AG04449 (cell line): ENCODE measurements around the gene ADAMTSL4.

Experiments
- CTCF ChIA-PET: fragments of 350-600 bp; formaldehyde crosslinking; extraction: SDS; loops from one replicate; lab custom pipeline; 2021; ENCODE audit warnings: antibody characterized with exemption; lab: Yijun Ruan, JAX
- POLR2A ChIA-PET: fragments of 400-600, 350-600 bp; formaldehyde crosslinking; extraction: SDS; loops from one replicate; lab custom pipeline; 2020; ENCODE audit warnings: antibody characterized with exemption, inconsistent platforms; lab: Yijun Ruan, JAX
- DNase-seq: peaks from one replicate; pipeline ENCODE4 v3.0.0-alpha.2; 2010; ENCODE audit warnings: low read depth, low spot score
- H3K4me3 ChIP-seq: 2 replicates; pipeline ENCODE4 v1.5.1; 2011; ENCODE audit warnings: low read depth, mild to moderate bottlenecking, control low read depth, low read length
- TF ChIP-seq, protein P1 (sequence below): IDR thresholded peaks from one replicate; pipeline ENCODE4 v1.5.1; 2011; ENCODE audit warnings: mild to moderate bottlenecking, moderate library complexity, low read length, control low read depth, inconsistent platforms; ENCODE audit not compliant: insufficient read depth; ENCODE audit errors: missing control alignments

Gene ADAMTSL4

GRCh38 chr1:150536836-150537731 is 12.1 kb upstream of the ADAMTSL4 start:
- POLR2A ChIA-PET, result interaction anchor here (0.8 to 1.4 kb wide), 5 partner anchors 14 to 29 kb away, joined by 3 read pairs; partner anchors contain the start of genes ECM1 and FALEC
- CTCF ChIA-PET, result interaction anchor here (0.9 to 12.9 kb wide), 7 partner anchors 9 to 282 kb away, joined by 3 to 160 read pairs (median 19); partner anchors contain the start of genes ADAMTSL4, ECM1 and FALEC
- TF ChIP-seq, protein P1, sequence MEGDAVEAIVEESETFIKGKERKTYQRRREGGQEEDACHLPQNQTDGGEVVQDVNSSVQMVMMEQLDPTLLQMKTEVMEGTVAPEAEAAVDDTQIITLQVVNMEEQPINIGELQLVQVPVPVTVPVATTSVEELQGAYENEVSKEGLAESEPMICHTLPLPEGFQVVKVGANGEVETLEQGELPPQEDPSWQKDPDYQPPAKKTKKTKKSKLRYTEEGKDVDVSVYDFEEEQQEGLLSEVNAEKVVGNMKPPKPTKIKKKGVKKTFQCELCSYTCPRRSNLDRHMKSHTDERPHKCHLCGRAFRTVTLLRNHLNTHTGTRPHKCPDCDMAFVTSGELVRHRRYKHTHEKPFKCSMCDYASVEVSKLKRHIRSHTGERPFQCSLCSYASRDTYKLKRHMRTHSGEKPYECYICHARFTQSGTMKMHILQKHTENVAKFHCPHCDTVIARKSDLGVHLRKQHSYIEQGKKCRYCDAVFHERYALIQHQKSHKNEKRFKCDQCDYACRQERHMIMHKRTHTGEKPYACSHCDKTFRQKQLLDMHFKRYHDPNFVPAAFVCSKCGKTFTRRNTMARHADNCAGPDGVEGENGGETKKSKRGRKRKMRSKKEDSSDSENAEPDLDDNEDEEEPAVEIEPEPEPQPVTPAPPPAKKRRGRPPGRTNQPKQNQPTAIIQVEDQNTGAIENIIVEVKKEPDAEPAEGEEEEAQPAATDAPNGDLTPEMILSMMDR, result no peak
- H3K4me3 ChIP-seq, result no peak overlapping the region
- no peak for DNase-seq

DNA sequence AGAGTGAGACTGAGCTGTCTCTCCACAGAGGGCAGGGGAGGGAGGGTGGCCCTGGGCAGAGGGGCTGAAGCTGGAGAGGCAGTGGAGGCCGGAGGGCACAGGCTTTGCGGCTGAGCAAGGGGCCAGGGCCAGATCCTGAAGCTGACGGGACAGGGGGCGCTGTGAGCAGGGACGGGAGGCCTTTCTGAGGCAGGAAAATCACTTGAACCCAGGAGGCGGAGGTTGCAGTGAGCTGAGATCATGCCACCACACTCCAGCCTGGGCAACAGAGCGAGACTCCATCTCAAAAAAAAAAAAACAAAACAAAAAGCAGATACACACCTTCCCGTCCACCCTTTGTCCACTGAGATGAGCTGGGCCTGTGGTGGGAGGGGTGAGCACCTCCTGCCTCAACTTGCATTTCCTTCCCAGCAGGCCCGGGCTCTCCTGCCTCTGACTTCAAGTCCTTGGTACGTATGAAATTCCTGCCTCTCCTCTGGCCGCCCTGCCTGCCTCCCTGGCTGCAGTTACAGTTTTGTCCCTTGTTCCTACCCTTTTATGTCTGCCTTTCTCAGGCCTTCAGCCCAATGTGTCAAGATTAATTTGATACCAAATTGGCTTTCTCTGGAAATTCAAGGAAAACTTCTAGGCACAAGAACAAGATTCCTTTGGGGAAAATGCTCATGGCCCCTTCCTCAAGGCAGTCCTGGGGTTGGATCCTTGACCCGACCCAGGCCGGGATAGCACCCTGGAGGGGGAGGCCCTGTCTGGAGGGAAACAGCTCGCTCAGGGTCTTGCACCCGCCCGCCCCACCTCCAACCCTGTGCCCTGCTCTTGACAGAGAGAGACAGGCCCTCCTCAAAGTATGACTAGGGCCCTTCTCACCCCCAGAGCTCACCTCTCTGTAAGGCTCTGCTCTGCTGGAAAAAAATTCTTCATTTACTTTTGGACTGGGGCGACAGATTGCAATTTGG is 11.2 kb upstream of the ADAMTSL4 start:
- CTCF ChIA-PET, result interaction anchor here (0.8 to 12.9 kb wide), 6 partner anchors 10 to 283 kb away, joined by 3 to 160 read pairs (median 34); partner anchors contain the start of genes ADAMTSL4 and FALEC
- DNase-seq, result no peak
- POLR2A ChIA-PET, result interaction anchor here (1.0 to 1.4 kb wide), 3 partner anchors 13 to 24 kb away, joined by 3 read pairs; partner anchors contain the start of gene FALEC
- TF ChIP-seq, protein P1, result no peak
- no peak overlapping the region for H3K4me3 ChIP-seq

- ChIA-PET POLR2A (no interaction called here), CTCF (interaction anchor here (0.9 to 13.4 kb wide), 4 partner anchors 9 to 289 kb away, joined by 3 to 133 read pairs (median 12); no protein-coding TSS in a partner anchor)
- no peak for DNase-seq
- TF ChIP-seq, protein P1, result no peak
- no peak overlapping the region for H3K4me3 ChIP-seq
Observed at GRCh38 chr1:150543500-150544143, 5.6 kb upstream of the ADAMTSL4 start.

- CTCF ChIA-PET, result interaction anchor here (0.9 to 13.4 kb wide), 4 partner anchors 9 to 289 kb away, joined by 3 to 133 read pairs (median 12); no protein-coding TSS in a partner anchor
- TF ChIP-seq, protein P1, result no peak
- POLR2A ChIA-PET, result interaction anchor here (1.1 kb wide), 1 partner anchor 16 kb away, joined by 4 read pairs; no protein-coding TSS in a partner anchor
- no peak overlapping the region for H3K4me3 ChIP-seq
- DNase-seq, result no peak
Observed at GRCh38 chr1:150544204-150544603, 5.0 kb upstream of the ADAMTSL4 start.

DNA sequence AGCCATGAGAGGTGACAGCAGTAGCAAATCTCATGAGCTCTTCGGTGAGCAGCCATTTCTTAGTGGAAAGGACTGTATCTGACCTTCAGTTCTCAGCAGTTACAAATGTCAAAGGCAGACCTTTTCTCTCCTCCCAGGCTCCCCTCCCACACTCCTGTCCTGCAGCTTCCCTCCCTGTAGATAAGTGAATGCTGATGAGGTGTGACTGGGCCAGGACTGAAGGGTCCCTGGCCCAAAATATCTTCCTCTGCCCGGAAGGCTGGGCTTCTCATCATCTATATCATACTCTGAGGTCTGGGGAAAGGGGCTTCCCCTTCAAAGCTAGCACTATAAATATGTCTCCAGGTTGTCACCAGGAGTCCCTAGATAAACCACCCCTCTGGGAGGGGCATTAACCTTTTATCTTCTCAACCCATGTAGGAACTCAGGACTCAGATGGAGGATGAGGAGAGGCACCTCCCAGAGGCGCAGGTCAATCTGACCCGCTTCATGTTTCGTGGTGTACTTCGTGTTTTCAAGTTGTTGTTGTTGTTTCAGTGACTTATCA is 3.6 kb upstream of the ADAMTSL4 start:
- H3K4me3 ChIP-seq, result no peak overlapping the region
- CTCF ChIA-PET, result interaction anchor here (1.0 to 13.4 kb wide), 5 partner anchors 10 to 290 kb away, joined by 3 to 133 read pairs (median 4); no protein-coding TSS in a partner anchor
- POLR2A ChIA-PET, result interaction anchor here (0.8 to 1.1 kb wide), 2 partner anchors 17 to 594 kb away, joined by 3 to 4 read pairs; no protein-coding TSS in a partner anchor
- DNase-seq, result no peak
- TF ChIP-seq, protein P1, result no peak
